ENCODE data around the gene PDHB.

- TF ChIP-seq CTCF (conservative IDR thresholded peaks at IDR 0.05; ENCODE audit: low read length) (no peak), EZH2phosphoT487 (IDR thresholded peaks at IDR 0.05; ENCODE audit: borderline replicate concordance, low read depth, low read length) (no peak)
Observed at GRCh38 chr3:58377750-58378149, 55.9 kb downstream of the PDHB start.
